GM19193 (cell line): ENCODE measurements around the gene TLCD3B.
A peak's percentile ranks its signal among the peaks of the same experiment; 100 is the strongest.

Experiments
- POLR2A ChIP-seq: IDR thresholded peaks from 4 replicates; pipeline ENCODE4 v1.6.1; 2011; ENCODE audit not compliant: insufficient read depth, insufficient read length; ENCODE audit errors: extremely low read depth

TLCD3B gene, protein sequence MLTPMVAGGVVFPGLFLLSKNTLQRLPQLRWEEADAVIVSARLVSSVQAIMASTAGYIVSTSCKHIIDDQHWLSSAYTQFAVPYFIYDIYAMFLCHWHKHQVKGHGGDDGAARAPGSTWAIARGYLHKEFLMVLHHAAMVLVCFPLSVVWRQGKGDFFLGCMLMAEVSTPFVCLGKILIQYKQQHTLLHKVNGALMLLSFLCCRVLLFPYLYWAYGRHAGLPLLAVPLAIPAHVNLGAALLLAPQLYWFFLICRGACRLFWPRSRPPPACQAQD

DNA sequence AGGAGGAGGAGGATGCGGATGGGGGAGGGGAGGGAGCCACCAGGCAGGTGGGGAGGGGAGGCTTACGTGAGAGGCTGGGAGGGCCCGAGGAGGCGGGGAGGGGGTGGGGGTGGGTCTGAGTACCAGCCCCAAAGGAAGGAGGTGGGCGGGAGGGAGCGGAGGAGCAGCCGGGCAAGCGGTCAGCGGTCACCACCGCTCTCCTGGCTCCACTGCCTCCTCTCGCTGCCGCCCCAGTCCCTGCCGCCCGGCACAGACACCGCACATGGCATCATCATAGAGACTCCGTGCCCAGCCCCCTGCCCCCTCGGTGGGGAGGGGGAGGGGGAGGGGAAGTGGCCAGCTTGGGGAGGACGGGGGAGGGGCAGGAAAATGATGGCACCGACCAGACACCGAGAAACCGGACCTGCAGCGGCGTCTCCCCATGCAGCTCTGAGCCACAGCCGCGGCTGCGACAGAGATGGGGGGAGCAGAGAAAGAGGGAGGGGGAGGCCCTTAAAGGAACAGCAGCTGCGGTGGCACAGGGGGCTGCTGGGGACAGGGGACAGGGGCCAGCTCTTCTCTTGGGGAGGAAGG is at the start of gene TLCD3B:
Gene TLCD3B, minus strand, starts transcription at position 431 of the 573 bp plus-strand sequence. CDS start 744 bp downstream, outside the sequence.
- TF ChIP-seq POLR2A = no peak

DNA sequence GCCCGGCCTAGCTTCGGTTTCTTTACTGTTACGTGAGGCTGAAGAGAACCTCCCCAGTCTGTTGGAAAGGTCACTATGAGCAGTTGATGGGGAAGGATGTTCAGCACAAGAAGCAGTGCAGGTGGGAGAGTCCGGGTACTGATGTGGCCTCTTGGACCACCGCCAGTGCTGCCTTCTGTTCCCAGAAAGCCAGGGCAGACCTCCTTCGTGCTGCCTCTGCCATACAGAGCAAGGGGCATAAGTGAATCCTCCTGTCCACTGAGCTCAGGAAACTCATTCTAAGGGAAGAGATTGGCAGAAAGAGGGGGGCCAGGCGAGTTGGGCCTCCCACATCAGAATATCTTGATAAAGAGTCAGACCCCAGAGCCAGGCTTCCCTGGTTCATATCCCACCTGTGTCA is 48.4 kb upstream of the TLCD3B start:
- no peak for TF ChIP-seq POLR2A

DNA sequence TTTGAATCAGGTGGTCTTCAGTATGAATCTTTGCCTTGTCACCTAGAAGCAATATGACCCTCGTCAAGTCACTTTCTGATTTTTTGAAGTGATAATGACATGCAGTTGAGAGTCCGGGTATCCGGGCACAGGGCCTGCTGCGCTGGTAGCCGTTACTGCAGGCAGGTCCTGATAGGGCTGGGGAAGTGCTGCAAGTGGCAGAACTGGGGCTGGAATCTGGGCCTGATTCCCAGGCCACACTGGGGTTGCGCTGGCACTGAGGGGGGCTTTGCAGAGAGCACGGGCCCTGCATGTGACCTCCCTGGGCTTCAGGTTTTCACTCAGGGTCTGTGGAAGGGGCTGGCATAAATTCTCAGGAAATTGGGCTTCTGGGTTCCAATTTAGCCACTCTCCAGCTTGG is 47.7 kb upstream of the TLCD3B start:
- no peak for TF ChIP-seq POLR2A

DNA sequence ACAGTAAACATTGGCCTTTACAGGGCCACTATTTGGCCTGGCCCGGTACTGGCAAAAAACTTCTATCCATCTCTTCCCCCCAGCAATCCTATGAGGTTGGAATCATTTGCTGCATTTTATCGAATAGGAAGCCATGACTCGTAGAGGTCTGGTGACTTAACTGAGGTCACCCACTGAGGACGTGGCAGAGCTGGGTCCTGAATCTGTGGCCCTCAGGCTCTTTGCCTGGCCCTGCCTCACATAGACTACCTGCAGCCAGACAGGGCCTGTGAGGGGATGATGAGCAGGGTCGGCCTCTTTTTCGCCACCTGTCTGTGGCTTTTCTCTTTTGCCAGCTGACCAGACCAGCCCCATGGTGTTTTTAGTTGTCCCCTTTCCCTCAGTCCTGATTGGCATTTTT is 46.6 kb upstream of the TLCD3B start:
- TF ChIP-seq POLR2A = no peak

DNA sequence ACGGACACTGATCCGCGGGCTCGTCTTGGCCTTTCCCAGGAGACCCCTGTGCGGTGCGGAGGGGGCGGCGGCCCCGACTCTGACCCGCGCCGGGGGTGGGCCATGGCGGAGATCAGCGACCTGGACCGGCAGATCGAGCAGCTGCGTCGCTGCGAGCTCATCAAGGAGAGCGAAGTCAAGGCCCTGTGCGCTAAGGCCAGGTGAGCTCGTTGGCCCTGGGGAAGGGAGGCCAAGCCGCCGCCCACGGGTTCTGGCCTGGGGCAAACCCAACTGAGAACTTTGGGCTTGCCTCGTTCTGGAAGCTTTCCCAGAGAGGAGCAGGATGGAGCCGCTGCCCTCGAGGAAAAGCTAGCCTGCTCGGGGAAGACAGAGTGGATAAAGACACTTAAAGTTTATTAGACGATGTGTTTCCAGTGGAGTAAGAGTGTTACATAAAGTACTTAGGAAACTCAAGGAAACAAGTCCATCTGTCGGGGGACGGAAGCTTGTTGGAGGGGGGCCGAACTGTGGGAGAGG is 45.3 kb upstream of the TLCD3B start:
- no peak for TF ChIP-seq POLR2A

DNA sequence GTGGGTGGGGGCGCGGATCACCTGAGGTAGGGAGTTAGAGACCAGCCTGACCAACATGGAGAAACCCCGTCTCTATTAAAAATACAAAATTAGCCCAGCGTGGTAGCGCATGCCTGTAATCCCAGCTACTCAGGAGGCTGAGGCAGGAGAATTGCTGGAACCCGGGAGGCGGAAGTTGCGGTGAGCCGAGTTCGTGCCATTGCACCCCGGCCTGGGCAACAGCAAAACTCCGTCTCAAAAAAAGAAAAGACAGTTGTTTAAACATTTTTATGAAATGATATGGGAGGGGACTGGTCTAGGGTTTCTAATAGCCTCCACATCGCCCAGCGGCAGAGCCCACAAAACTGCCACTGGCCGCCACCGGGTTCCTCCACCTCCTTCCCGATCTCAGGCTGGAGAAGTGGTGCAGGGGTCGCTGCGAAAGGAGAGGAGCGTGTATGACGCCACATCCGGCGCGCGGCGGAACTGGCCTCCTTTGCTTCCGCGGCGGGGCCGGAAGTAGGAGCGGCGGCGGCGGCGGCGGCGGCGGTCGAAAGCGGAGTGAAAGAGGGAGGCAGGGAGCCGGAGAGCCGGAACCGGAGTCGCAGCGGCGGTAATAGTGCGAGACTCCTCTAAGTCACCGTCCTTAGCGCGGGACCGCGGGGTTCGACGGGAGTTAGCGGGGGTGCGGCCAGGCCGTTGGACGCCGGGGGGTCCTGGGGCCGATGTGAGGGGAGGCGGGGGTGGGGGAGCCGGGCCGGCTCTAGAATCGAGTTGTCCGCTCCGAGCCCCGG is 44.6 kb upstream of the TLCD3B start, which contains the start of gene PPP4C:
Gene PPP4C, plus strand, starts transcription at position 492 of the 773 bp plus-strand sequence. CDS start 384 bp downstream, outside the sequence.
- TF ChIP-seq POLR2A = peak; percentile 91

DNA sequence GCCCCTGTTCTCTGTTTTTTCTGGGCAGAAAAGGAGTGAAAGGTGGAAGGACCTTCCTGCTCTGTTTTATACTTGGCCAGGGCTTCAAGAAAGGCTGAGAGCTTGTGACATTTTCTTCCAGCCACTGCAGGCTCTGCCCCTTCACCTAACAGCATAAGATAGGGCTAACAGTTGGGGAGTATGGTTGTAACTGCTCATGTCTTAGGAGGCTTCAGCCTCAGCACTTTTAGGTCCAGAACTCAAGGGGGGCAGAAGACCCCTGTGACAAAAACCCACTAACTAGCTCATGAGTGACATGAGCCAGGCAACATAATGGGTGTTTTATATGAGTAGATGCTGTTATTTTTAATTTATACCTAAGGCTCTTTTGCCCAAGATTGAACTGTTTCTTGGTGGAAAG is 39.4 kb upstream of the TLCD3B start:
- TF ChIP-seq POLR2A = no peak

DNA sequence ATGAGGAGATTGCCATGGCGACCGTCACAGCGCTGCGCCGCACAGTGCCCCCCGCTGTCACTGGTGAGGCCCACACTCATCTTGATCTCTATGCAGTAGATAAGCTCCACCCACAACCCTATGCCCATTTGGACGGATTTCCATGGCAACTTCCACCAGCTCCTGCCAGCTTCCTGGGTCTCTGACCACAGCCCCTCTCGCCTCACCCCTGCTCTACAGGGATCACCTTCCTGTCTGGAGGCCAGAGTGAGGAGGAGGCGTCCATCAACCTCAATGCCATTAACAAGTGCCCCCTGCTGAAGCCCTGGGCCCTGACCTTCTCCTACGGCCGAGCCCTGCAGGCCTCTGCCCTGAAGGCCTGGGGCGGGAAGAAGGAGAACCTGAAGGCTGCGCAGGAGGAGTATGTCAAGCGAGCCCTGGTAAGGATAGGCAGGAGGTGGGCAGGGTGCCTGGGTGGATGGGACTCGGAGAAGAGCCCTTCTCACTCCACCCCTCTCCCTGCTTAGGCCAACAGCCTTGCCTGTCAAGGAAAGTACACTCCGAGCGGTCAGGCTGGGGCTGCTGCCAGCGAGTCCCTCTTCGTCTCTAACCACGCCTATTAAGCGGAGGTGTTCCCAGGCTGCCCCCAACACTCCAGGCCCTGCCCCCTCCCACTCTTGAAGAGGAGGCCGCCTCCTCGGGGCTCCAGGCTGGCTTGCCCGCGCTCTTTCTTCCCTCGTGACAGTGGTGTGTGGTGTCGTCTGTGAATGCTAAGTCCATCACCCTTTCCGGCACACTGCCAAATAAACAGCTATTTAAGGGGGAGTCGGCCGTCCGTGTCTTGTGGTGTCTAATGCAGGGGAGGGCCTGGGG is 38.8 kb upstream of the TLCD3B start:
- no peak for TF ChIP-seq POLR2A

DNA sequence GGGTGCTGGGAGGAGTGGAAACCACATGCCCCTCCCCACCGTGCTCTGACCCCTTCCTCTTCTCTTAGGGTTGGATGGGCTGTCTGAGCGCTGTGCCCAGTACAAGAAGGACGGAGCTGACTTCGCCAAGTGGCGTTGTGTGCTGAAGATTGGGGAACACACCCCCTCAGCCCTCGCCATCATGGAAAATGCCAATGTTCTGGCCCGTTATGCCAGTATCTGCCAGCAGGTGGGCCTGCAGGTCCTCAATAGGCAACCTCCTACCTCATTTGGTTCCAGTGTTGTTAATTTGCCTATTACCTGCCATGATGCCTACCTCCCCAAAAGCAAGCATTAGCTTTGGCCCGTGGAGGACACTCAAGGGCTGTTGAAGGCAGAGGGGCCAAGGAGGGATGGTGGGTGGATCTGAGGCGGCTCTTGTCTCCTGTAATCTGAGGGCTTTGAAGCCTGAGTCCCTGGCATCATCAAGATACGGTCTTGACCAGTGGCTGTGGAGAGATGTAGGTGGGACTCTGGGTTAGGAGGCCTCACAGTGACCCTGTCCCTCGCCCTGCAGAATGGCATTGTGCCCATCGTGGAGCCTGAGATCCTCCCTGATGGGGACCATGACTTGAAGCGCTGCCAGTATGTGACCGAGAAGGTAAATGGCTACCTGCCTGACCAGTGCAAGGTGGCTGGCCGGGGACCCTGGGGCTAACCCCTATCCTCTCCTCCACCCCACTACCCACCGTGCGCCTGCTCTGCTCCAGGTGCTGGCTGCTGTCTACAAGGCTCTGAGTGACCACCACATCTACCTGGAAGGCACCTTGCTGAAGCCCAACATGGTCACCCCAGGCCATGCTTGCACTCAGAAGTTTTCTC is 37.9 kb upstream of the TLCD3B start:
- no peak for TF ChIP-seq POLR2A

DNA sequence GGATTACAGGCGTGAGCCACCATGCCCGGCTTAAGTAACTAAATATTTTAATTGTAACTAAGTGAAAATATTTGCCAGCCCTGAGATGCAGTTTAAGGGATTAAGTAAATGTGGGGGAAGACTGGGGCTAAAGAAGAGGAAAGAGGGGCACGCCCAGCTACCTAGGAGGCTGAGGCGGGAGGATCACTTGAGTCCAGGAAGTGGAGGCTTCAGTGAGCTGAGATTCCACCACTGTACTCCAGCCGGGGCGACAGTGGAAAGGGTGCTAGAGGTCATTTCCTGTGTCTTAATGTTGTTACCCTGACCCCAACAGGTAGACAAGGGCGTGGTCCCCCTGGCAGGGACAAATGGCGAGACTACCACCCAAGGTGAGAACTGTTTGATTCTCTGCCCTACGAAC is 37.3 kb upstream of the TLCD3B start:
- TF ChIP-seq POLR2A = no peak

DNA sequence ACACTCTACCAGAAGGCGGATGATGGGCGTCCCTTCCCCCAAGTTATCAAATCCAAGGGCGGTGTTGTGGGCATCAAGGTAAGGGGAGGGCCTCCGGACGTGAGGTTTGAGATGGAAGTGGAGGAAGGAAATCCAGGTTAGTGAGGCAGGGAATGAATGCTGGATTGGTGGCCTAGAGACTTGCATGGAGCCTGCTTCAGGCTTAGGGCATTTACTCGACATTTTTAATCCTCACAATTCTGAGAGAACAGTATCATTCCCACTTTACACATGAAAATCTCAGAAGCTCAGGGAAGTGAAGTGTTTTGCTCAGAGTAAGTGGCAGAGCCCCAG is 36.5 kb upstream of the TLCD3B start:
- no peak for TF ChIP-seq POLR2A

DNA sequence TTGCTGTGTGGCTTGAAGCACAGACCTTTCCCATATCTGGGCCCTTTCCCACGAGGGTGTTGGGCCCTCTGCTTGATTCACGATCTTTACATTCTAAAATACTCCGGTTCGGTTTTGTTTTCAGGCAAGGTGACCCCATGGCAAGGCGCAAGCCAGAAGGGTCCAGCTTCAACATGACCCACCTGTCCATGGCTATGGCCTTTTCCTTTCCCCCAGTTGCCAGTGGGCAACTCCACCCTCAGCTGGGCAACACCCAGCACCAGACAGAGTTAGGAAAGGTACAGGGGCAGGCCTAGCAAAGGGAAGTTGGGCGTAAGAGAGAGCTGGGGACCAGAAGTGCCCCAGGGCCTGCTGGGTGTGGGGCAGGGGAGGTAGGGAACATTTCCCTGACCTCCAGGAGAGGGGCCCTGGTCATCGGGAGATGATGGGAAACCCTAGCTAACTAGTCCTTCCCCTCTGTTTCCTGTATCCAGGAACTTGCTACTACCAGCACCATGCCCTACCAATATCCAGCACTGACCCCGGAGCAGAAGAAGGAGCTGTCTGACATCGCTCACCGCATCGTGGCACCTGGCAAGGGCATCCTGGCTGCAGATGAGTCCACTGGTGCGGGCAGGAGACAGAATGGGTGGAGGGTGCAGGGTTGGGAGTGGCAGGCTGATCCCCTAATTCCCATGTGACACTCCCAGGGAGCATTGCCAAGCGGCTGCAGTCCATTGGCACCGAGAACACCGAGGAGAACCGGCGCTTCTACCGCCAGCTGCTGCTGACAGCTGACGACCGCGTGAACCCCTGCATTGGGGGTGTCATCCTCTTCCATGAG is 35.9 kb upstream of the TLCD3B start:
- TF ChIP-seq POLR2A = no peak
